ENCODE measurements around the gene COL4A1.

- TF ChIP-seq REST (IDR thresholded peaks at IDR 0.05), result no peak
- no peak for TF ChIP-seq CTCF (IDR thresholded peaks at IDR 0.05)
- no peak for TF ChIP-seq HEYL (CRISPR knock-in tag; IDR thresholded peaks at IDR 0.05)
- no peak for TF ChIP-seq ESRRA (IDR thresholded peaks at IDR 0.05; ENCODE audit: borderline replicate concordance, low read length)
- no peak for TF ChIP-seq EP300 (IDR thresholded peaks at IDR 0.05)
- TF ChIP-seq JUN (IDR thresholded peaks at IDR 0.05), result no peak
- no peak for TF ChIP-seq RAD21 (conservative IDR thresholded peaks at IDR 0.05 in 1 of 2, IDR thresholded peaks at IDR 0.05 in 1 of 2)
Measured at GRCh38 chr13:110265341-110265681, 41.6 kb downstream of the COL4A1 start.

Measured in A549 (cell line).